Thyroid gland (tissue), 4 donors: ENCODE results near the gene MMUT. TPM values are rescaled to one million over a fixed set of nuclear protein-coding genes. Genes with fewer than 3 reads are reported as not detected.

Source experiments
- DNase-seq, 2 donors: peaks; one replicate each; pipeline ENCODE4 v3.0.0-alpha.2; 2019
- H3K27ac ChIP-seq, 3 donors: fragments of 200-600 bp; sonication (generic); 1 replicate in 2 of 3; 2 replicates in 1 of 3; pipeline ENCODE4 v1.5.1; 2016 to 2019; ENCODE audit warnings: mild to moderate bottlenecking in 1 of 3, moderate library complexity in 1 of 3
- H3K27me3 ChIP-seq: fragments of 200-600 bp; sonication (generic); one replicate; pipeline ENCODE4 v1.5.1; 2019
- H3K36me3 ChIP-seq, 2 donors: fragments of 200-600 bp; sonication (generic); one replicate each; pipeline ENCODE4 v1.5.1; 2016 to 2019
- H3K4me1 ChIP-seq, 2 donors: fragments of 200-600 bp; sonication (generic); one replicate each; pipeline ENCODE4 v1.5.1; 2017 to 2019
- H3K4me3 ChIP-seq, 3 donors: fragments of 200-600 bp; sonication (generic); replicated peaks in 1 of 3; 1 replicate in 2 of 3; 2 replicates in 1 of 3; pipeline ENCODE4 v1.5.1; 2016; ENCODE audit warnings: mild to moderate bottlenecking in 1 of 3
- H3K9me3 ChIP-seq: fragments of 200-600 bp; sonication (generic); one replicate; pipeline ENCODE4 v1.5.1; 2017
- POLR2A ChIP-seq, 2 donors: fragments of 450-650 bp; IDR thresholded peaks; one replicate each; pipeline ENCODE4 v1.6.1; 2017; ENCODE audit warnings: antibody characterized with exemption in 2 of 2, mild to moderate bottlenecking in 2 of 2, moderate library complexity in 1 of 2
- WGBS, 2 donors: methylation state at CpG; one replicate each; pipeline ENCODE4 v1.1.5; 2017; 5-methylcytosine and 5-hydroxymethylcytosine counted together
- intact Hi-C: fragments of 100-400 bp; cut with DNase I; formaldehyde crosslinking; loops from one replicate; pipeline ENCODE4 v1.15.1; 2023
- total RNA-seq, 4 donors: library from RNA; depleted of rRNA; stranded (reverse); fragments of >200 nt; gene quantifications; one replicate each; pipeline ENCODE4 v1.2.3, GENCODE V29; 2016
- TF ChIP-seq, protein P1 (sequence below), 6 experiments: fragments of 200-600 bp in 3 of 6; fragments of 450-650 bp in 3 of 6; sonication (generic) in 3 of 6; IDR thresholded peaks; one replicate each; pipeline ENCODE4 v1.5.1; 2016 to 2019; ENCODE audit warnings: antibody characterized with exemption in 6 of 6, mild to moderate bottlenecking in 2 of 6, inconsistent platforms in 1 of 6, moderate library complexity in 1 of 6

Gene MMUT
- total RNA-seq, 4 donors from 2014 or later, result 15.3 to 26.7 (median 20.9) TPM

DNA sequence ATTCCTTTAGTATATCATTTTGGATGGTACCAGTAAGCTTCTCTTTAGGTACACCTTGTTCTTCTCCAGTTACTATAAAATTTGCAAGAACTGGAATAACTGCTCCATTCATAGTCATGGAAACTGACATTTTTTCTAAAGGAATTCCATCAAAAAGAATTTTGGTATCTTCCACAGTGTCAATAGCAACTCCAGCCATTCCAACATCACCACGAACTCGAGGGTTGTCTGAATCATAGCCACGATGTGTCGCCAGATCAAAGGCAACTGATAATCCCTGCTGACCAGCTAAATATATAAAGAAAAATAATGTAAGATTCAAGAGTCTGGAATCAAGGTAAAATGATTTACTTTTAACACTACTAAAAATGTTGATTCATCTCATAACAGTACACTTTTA lies 5.3 kb downstream of the MMUT start:
- 91 to 92% methylated on average over 4 of the region's 4 CpGs for WGBS, 2 donors
- intact Hi-C loops, result no loop called here
- Histone ChIP-seq H3K27ac (no peak overlapping the region), H3K36me3 (no peaks in the 10 kb centered on the region), H3K4me3 (no peak overlapping the region), H3K27me3 (no peaks in the 10 kb centered on the region), H3K4me1 (peaks cover 10 to 13% of the 10 kb centered on the region in 2 donors), H3K9me3 (no peaks in the 10 kb centered on the region)
- no peak for DNase-seq
- no peak for TF ChIP-seq POLR2A (IDR thresholded peaks at IDR 0.05)
- TF ChIP-seq, protein P1, sequence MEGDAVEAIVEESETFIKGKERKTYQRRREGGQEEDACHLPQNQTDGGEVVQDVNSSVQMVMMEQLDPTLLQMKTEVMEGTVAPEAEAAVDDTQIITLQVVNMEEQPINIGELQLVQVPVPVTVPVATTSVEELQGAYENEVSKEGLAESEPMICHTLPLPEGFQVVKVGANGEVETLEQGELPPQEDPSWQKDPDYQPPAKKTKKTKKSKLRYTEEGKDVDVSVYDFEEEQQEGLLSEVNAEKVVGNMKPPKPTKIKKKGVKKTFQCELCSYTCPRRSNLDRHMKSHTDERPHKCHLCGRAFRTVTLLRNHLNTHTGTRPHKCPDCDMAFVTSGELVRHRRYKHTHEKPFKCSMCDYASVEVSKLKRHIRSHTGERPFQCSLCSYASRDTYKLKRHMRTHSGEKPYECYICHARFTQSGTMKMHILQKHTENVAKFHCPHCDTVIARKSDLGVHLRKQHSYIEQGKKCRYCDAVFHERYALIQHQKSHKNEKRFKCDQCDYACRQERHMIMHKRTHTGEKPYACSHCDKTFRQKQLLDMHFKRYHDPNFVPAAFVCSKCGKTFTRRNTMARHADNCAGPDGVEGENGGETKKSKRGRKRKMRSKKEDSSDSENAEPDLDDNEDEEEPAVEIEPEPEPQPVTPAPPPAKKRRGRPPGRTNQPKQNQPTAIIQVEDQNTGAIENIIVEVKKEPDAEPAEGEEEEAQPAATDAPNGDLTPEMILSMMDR (IDR thresholded peaks at IDR 0.05), result no peak

DNA sequence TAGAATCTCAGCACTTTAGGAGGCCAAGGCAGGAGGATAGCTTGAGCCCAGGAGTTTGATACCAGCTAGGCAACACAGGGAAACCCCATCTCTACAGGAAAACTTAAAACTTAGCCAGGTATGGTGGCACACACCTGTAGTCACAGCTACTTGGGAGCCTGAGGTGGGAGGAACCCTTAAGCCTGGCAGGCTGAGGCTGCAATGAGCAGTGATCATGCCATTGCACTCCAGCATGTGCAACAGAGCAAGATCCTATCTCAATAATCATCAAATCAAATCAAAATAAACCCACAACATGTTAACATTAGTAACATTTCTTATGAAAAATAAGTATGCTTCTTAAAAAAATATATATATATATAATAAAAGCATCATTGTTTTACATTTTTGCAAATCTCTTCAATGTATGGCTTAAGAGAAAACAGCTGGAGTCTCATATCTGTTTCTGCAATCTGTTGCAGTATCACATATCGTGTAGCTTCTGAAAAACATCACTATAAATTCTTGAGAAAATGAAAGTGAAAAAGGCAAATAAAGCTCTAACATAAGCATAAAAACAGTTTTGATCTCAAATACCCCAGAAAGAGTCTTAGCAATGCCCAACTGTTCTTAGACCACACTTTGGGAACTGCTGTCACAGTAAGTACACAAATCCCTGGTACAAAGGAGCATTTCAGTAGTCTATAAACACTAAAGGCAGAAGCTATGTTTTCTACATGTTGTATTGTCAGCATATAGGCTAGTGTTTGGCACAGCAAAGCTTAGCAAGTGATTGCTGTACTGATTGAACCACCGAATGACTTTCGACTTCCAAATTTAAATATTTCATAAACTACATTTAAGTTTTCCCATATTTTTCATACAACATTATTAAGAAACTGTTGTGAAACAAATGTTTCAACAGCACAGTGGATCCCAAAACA lies 8.0 kb downstream of the MMUT start:
- intact Hi-C loops, result no loop called here
- H3K27ac ChIP-seq, result no peak overlapping the region
- H3K9me3 ChIP-seq, result no peaks in the 10 kb centered on the region
- H3K27me3 ChIP-seq, result no peaks in the 10 kb centered on the region
- H3K36me3 ChIP-seq, result no peaks in the 10 kb centered on the region
- TF ChIP-seq, protein P1 (IDR thresholded peaks at IDR 0.05), result no peak
- TF ChIP-seq POLR2A (IDR thresholded peaks at IDR 0.05), result no peak
- no peaks in the 10 kb centered on the region for H3K4me1 ChIP-seq
- 96 to 99% methylated on average over 3 of the region's 3 CpGs for WGBS, 2 donors
- H3K4me3 ChIP-seq, result no peak overlapping the region
- DNase-seq, result no peak

DNA sequence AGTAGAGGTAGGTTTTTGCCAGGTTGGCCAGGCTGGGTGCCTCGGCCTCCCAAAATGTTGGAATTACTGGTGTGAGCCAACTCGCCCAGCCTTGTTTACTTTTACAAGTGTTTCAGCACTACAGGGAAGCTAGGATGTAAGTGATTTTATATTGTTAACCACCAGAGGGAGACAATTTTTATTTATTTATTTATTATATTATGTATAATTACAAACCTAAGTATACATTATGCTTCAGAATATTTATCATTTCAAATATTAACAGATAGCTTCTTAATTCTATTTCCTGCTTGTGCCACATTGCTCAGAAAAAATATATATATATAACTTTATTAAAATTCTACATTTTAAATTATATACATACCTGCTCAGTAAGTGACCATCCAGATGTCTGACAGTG lies 9.8 kb downstream of the MMUT start:
- Histone ChIP-seq H3K4me3 (no peak overlapping the region), H3K9me3 (no peaks in the 10 kb centered on the region), H3K27me3 (no peaks in the 10 kb centered on the region), H3K27ac (no peak overlapping the region), H3K36me3 (peaks cover 5 to 6% of the 10 kb centered on the region in 2 donors), H3K4me1 (no peaks in the 10 kb centered on the region)
- no peak for TF ChIP-seq POLR2A (IDR thresholded peaks at IDR 0.05)
- TF ChIP-seq, protein P1 (IDR thresholded peaks at IDR 0.05), result peak in 2 of 6 experiments; percentile 6 to 29
- DNase-seq, result no peak
- intact Hi-C loops, result no loop called here
- 86 to 87% methylated on average over 2 of the region's 2 CpGs for whole genome bisulfite sequencing, 2 donors

DNA sequence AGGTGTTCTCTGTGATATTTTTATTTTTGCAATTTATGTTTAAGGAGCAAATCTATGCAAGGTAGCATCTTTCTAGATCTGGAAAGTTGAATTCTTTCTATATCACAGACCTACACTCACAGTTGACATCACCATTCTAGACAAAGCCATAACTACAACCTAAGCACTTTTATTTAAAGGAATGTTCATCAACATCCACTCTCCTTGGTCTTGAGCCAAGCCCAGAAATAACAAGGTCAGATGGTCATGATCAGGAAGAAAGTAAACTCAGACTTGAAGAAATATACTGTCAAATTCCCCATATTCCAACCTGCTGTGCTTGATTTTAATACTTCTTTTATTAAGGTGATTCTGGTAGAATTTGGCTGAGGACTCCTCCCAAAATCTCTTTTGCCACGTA lies 32.2 kb downstream of the MMUT start:
- no peak overlapping the region for H3K27ac ChIP-seq
- no peaks in the 10 kb centered on the region for H3K4me1 ChIP-seq
- no peaks in the 10 kb centered on the region for H3K27me3 ChIP-seq
- WGBS, 2 donors, result 93 to 97% methylated on average over 1 of the region's 1 CpG
- no peaks in the 10 kb centered on the region for H3K9me3 ChIP-seq
- peaks cover 16 to 29% of the 10 kb centered on the region in 2 donors for H3K36me3 ChIP-seq
- intact Hi-C loops, result no loop called here
- no peak for DNase-seq
- no peak overlapping the region for H3K4me3 ChIP-seq
- TF ChIP-seq, protein P1 (IDR thresholded peaks at IDR 0.05), result no peak
- TF ChIP-seq POLR2A (IDR thresholded peaks at IDR 0.05), result no peak

DNA sequence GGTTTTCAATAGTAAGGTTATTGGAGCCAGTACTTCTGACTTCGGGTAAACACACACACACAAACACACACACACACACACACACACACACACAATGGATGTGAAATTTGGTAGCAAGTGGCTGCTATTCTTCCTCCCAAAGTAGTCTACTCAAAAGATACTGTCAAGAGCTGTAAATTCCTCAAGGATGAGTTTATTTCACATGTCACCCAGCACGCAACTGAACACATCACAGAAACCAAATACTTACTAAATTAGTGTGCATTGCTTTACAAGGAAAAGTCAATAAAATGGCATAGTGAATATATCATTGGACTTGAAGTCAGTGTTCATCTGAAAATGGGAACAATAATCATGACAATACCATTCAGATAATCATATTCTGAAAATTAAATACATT lies 32.9 kb downstream of the MMUT start:
- no peak overlapping the region for H3K27ac ChIP-seq
- H3K9me3 ChIP-seq, result no peaks in the 10 kb centered on the region
- H3K36me3 ChIP-seq, result peaks cover 14 to 23% of the 10 kb centered on the region in 2 donors
- H3K4me1 ChIP-seq, result no peaks in the 10 kb centered on the region
- TF ChIP-seq, protein P1 (IDR thresholded peaks at IDR 0.05), result no peak
- no peak for TF ChIP-seq POLR2A (IDR thresholded peaks at IDR 0.05)
- intact Hi-C loops, result no loop called here
- H3K4me3 ChIP-seq, result no peak overlapping the region
- H3K27me3 ChIP-seq, result no peaks in the 10 kb centered on the region
- WGBS, 2 donors, result 63 to 89% methylated on average over 2 of the region's 2 CpGs
- DNase-seq, result no peak
